GM12878 (cell line): Measurements from ENCODE around the gene HOXB2. TPM values are rescaled to one million over a fixed set of nuclear protein-coding genes. Genes with fewer than 3 reads are reported as not detected.
A peak's percentile ranks its signal among the peaks of the same experiment; 100 is the strongest.

ENCODE experiments used
- CEBPB ChIP-seq, 2 experiments: fragments of 150-350 bp in 1 of 2; IDR thresholded peaks; 2 replicates each; pipeline ENCODE4 v1.6.1; 2012 to 2014; ENCODE audit warnings: low read depth in 2 of 2, low read length in 2 of 2, borderline replicate concordance in 1 of 2, inconsistent platforms in 1 of 2
- EGR1 ChIP-seq, 2 experiments: IDR thresholded peaks; 1 replicate in 1 of 2; 2 replicates in 1 of 2; pipeline ENCODE4 v1.6.1; 2011 to 2012; ENCODE audit warnings: low read depth in 2 of 2, low read length in 2 of 2, borderline replicate concordance in 1 of 2, mild to moderate bottlenecking in 1 of 2, moderate library complexity in 1 of 2
- FOXK2 ChIP-seq: fragments of 450-650 bp; IDR thresholded peaks from 2 replicates; pipeline ENCODE4 v1.6.1; 2017; ENCODE audit warnings: mild to moderate bottlenecking, moderate library complexity
- LARP7 ChIP-seq: fragments of 450-650 bp; IDR thresholded peaks from 2 replicates; pipeline ENCODE4 v1.6.1; 2017; ENCODE audit warnings: mild to moderate bottlenecking
- RB1 ChIP-seq: fragments of 450-650 bp; formaldehyde crosslinking; IDR thresholded peaks from 2 replicates; pipeline ENCODE4 v1.6.1; 2017; ENCODE audit warnings: mild to moderate bottlenecking, borderline replicate concordance
- RELB ChIP-seq: fragments of 450-650 bp; IDR thresholded peaks from 2 replicates; pipeline ENCODE4 v1.6.1; 2017; ENCODE audit warnings: low read depth, mild to moderate bottlenecking, moderate library complexity
- USF1 ChIP-seq: IDR thresholded peaks from 2 replicates; pipeline ENCODE4 v1.6.1; 2011; ENCODE audit warnings: borderline replicate concordance, low read depth, mild to moderate bottlenecking, moderate library complexity, mixed read lengths, low read length; ENCODE audit not compliant: insufficient read depth; ENCODE audit errors: extremely low read length
- ZNF687 ChIP-seq: fragments of 450-650 bp; IDR thresholded peaks from 2 replicates; pipeline ENCODE4 v1.6.1; 2017; ENCODE audit warnings: mild to moderate bottlenecking, moderate library complexity
- polyA plus RNA-seq, 11 experiments: library from polyadenylated mRNA; depleted of rRNA in 4 of 11; unstranded in 6 of 11; stranded (reverse) in 5 of 11; fragments of >200 nt; fragmentation: Nextera tagmentation in 4 of 11; fragmentation: Illumina TruSeq in 1 of 11; extraction: Ambion mirVana in 4 of 11; extraction: Trizol in 1 of 11; gene quantifications; 1 replicate in 1 of 11; 2 replicates in 10 of 11; pipeline versions ENCODE4 v1.2.1 to v1.2.3, GENCODE V29; 2011 to 2016; ENCODE audit warnings: inconsistent platforms in 2 of 11, missing spikeins in 2 of 11, low read depth in 1 of 11
- total RNA-seq, 4 experiments: library from RNA; depleted of rRNA in 3 of 4; stranded (reverse); fragments of >200 nt in 3 of 4; fragmentation: Illumina TruSeq in 1 of 4; extraction: Trizol in 1 of 4; gene quantifications; 2 replicates each; pipeline versions ENCODE4 v1.2.1 to v1.2.3, GENCODE V29; 2013 to 2021
- TF ChIP-seq, protein P1 (sequence below): IDR thresholded peaks from 2 replicates; pipeline ENCODE4 v1.6.1; 2011; ENCODE audit warnings: mild to moderate bottlenecking, low read depth, low read length, moderate library complexity; ENCODE audit not compliant: insufficient replicate concordance
- TF ChIP-seq, protein P2 (sequence below): fragments of 450-650 bp; IDR thresholded peaks from 2 replicates; pipeline ENCODE4 v1.6.1; 2017; ENCODE audit warnings: mild to moderate bottlenecking, low read depth, inconsistent platforms; ENCODE audit not compliant: poor library complexity, severe bottlenecking
- TF ChIP-seq, protein P3 (sequence below): IDR thresholded peaks from 2 replicates; pipeline ENCODE4 v1.6.1; 2012; ENCODE audit warnings: low read length, inconsistent platforms
- TF ChIP-seq, protein P4 (sequence below): fragments of 450-650 bp; IDR thresholded peaks from 2 replicates; pipeline ENCODE4 v1.6.1; 2017; ENCODE audit warnings: antibody characterized with exemption, mild to moderate bottlenecking, moderate library complexity

The HOXB2 gene
- total and polyA plus RNA-seq, 10 of the 15 experiments (the other 5 are each of a cell fraction or from before 2014, with no cell fraction given): 0.16 to 8.8 (median 2.3) TPM

- TF ChIP-seq, protein P1, sequence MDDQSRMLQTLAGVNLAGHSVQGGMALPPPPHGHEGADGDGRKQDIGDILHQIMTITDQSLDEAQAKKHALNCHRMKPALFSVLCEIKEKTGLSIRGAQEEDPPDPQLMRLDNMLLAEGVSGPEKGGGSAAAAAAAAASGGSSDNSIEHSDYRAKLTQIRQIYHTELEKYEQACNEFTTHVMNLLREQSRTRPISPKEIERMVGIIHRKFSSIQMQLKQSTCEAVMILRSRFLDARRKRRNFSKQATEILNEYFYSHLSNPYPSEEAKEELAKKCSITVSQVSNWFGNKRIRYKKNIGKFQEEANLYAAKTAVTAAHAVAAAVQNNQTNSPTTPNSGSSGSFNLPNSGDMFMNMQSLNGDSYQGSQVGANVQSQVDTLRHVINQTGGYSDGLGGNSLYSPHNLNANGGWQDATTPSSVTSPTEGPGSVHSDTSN: no peak
- TF ChIP-seq, protein P2, sequence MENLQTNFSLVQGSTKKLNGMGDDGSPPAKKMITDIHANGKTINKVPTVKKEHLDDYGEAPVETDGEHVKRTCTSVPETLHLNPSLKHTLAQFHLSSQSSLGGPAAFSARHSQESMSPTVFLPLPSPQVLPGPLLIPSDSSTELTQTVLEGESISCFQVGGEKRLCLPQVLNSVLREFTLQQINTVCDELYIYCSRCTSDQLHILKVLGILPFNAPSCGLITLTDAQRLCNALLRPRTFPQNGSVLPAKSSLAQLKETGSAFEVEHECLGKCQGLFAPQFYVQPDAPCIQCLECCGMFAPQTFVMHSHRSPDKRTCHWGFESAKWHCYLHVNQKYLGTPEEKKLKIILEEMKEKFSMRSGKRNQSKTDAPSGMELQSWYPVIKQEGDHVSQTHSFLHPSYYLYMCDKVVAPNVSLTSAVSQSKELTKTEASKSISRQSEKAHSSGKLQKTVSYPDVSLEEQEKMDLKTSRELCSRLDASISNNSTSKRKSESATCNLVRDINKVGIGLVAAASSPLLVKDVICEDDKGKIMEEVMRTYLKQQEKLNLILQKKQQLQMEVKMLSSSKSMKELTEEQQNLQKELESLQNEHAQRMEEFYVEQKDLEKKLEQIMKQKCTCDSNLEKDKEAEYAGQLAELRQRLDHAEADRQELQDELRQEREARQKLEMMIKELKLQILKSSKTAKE: no peak
- TF ChIP-seq ZNF687: peak; percentile 73
- TF ChIP-seq RELB: no peak
- TF ChIP-seq, protein P3, sequence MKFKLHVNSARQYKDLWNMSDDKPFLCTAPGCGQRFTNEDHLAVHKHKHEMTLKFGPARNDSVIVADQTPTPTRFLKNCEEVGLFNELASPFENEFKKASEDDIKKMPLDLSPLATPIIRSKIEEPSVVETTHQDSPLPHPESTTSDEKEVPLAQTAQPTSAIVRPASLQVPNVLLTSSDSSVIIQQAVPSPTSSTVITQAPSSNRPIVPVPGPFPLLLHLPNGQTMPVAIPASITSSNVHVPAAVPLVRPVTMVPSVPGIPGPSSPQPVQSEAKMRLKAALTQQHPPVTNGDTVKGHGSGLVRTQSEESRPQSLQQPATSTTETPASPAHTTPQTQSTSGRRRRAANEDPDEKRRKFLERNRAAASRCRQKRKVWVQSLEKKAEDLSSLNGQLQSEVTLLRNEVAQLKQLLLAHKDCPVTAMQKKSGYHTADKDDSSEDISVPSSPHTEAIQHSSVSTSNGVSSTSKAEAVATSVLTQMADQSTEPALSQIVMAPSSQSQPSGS: no peak
- no peak for TF ChIP-seq USF1
- no peak for TF ChIP-seq FOXK2
- TF ChIP-seq EGR1 (IDR thresholded peaks at IDR 0.05; ENCODE audit: borderline replicate concordance in 1 of 2, low read depth in 2 of 2, low read length in 2 of 2): no peak
- no peak for TF ChIP-seq CEBPB (IDR thresholded peaks at IDR 0.05; ENCODE audit: borderline replicate concordance in 1 of 2, low read depth in 2 of 2, low read length in 2 of 2)
- 0 out of 2 replicates have a peak, but pooled peaks have one; percentile 29 for TF ChIP-seq RB1
- TF ChIP-seq, protein P4, sequence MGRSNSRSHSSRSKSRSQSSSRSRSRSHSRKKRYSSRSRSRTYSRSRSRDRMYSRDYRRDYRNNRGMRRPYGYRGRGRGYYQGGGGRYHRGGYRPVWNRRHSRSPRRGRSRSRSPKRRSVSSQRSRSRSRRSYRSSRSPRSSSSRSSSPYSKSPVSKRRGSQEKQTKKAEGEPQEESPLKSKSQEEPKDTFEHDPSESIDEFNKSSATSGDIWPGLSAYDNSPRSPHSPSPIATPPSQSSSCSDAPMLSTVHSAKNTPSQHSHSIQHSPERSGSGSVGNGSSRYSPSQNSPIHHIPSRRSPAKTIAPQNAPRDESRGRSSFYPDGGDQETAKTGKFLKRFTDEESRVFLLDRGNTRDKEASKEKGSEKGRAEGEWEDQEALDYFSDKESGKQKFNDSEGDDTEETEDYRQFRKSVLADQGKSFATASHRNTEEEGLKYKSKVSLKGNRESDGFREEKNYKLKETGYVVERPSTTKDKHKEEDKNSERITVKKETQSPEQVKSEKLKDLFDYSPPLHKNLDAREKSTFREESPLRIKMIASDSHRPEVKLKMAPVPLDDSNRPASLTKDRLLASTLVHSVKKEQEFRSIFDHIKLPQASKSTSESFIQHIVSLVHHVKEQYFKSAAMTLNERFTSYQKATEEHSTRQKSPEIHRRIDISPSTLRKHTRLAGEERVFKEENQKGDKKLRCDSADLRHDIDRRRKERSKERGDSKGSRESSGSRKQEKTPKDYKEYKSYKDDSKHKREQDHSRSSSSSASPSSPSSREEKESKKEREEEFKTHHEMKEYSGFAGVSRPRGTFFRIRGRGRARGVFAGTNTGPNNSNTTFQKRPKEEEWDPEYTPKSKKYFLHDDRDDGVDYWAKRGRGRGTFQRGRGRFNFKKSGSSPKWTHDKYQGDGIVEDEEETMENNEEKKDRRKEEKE: no peak
- TF ChIP-seq LARP7: peak; percentile 89
Measured at GRCh38 chr17:48543107-48543853, 1.6 kb downstream of the HOXB2 start (continued).
